ENCODE measurements around the gene PDS5B. TPM values are rescaled to one million over a fixed set of nuclear protein-coding genes. Genes with fewer than 3 reads are reported as not detected.

Gene PDS5B
- total and polyA plus RNA-seq, 2 of the 8 experiments (the other 6 are each of a cell fraction or from before 2014, with no cell fraction given) = 5.5 to 54.6 TPM

DNA sequence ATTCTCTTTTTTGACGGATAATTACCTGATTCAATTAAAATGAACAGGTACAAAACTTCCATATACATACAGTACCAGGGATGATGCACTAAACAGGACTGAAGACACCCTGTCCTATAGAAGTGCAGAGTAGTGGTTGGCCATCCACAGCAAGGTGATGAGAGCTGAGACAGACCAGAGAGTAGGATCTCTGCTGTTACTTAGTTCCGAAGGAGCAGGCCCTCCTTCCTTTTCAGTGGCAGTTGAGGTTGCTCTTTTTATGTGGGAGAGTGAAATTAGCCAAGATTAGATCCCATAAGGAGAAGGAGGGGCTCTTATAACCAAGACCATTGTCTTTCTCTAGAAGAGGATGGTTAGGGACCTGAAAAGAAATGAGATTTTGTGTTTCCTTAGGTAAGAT lies 4.0 kb downstream of the PDS5B start:
- no peak for FAIRE-seq
- no peak overlapping the region for H3K27ac ChIP-seq (ENCODE audit: low read depth, low read length)
- CTCF ChIA-PET (ENCODE audit: partially characterized antibody) = interaction anchor here (0.6 to 3.5 kb wide), 5 partner anchors 10 to 1198 kb away, joined by 3 to 18 read pairs (median 6); no protein-coding TSS in a partner anchor

More for the DNA sequence above, 4.0 kb downstream of the PDS5B start:
- Histone ChIP-seq H3K9ac (replicated peaks in 1 of 4; ENCODE audit: extremely low read depth in 1 of 4, low read depth in 3 of 4, low read length in 3 of 4) (no peak overlapping the region), H3K9me3 (ENCODE audit: insufficient read depth in 2 of 2, low read depth in 1 of 2, low read length in 1 of 2) (no peaks in the 10 kb centered on the region), H2BK120ac (replicated peaks; ENCODE audit: low read depth, low read length) (no peak overlapping the region), H3K23ac (ENCODE audit: insufficient read length) (no peak overlapping the region), H2AK5ac (ENCODE audit: low read depth, low read length) (no peak overlapping the region), H3K27me3 (replicated peaks in 1 of 4; ENCODE audit: control insufficient read depth in 3 of 4, extremely low read depth in 1 of 4, insufficient read depth in 3 of 4, low read length in 3 of 4) (no peaks in the 10 kb centered on the region), H3K4me2 (ENCODE audit: insufficient read depth in 1 of 2, low read depth in 2 of 2, low read length in 2 of 2) (no peak overlapping the region), H3K4me3 (ENCODE audit: extremely low read depth in 1 of 4, insufficient read depth in 2 of 4, low read depth in 3 of 4, low read length in 4 of 4) (no peak overlapping the region), H3K56ac (replicated peaks; ENCODE audit: insufficient read length, low read depth, low read length) (no peak overlapping the region), H2AFZ (ENCODE audit: low read length) (no peak overlapping the region), H3K23me2 (ENCODE audit: low read depth, low read length) (peaks cover 10% of the 10 kb centered on the region), H3K18ac (ENCODE audit: extremely low read depth, low read length) (no peak overlapping the region), H3K4me1 (replicated peaks in 1 of 4; ENCODE audit: control insufficient read depth in 3 of 4, insufficient read depth in 4 of 4, low read length in 3 of 4) (peaks cover 0 to 5% (median 2%) of the 10 kb centered on the region in 4 experiments; a peak in 1 of 7 replicates), H3K4ac (replicated peaks; ENCODE audit: insufficient read length, low read depth, low read length) (no peak overlapping the region), H3K14ac (ENCODE audit: insufficient read length) (no peak overlapping the region), H2BK5ac (ENCODE audit: low read depth, low read length) (no peak overlapping the region), H2BK15ac (ENCODE audit: low read length) (no peak overlapping the region), H3K36me3 (ENCODE audit: control insufficient read depth in 2 of 4, insufficient read depth in 4 of 4, low read length in 3 of 4) (no peaks in the 10 kb centered on the region), H3K79me1 (ENCODE audit: low read depth, low read length) (peaks cover 5% of the 10 kb centered on the region), H3K79me2 (ENCODE audit: control insufficient read depth in 1 of 2, insufficient read depth in 2 of 2, low read length in 2 of 2) (peaks cover 0 to 81% of the 10 kb centered on the region in 2 experiments), H4K8ac (ENCODE audit: extremely low read depth, insufficient read depth, low read length) (no peak overlapping the region), H2BK12ac (ENCODE audit: low read depth, low read length) (no peak overlapping the region), H4K91ac (replicated peaks; ENCODE audit: insufficient read length, low read length) (no peak overlapping the region), H2BK20ac (ENCODE audit: low read length) (no peak overlapping the region), H4K5ac (ENCODE audit: insufficient read length, low read depth, low read length) (no peak overlapping the region), H4K20me1 (replicated peaks in 1 of 2; ENCODE audit: control insufficient read depth in 1 of 2, insufficient read depth in 2 of 2, low read length in 2 of 2) (peaks cover 3 to 8% of the 10 kb centered on the region in 2 experiments)
- WGBS, 2 experiments (ENCODE audit: extremely low coverage in 1 of 2, insufficient coverage in 1 of 2, insufficient read length in 1 of 2, insufficient replicate concordance in 2 of 2, low coverage in 1 of 2, low lambda C conversion rate in 2 of 2, missing lambda C conversion rate in 1 of 2) = 58% methylated on average over 2 of the region's 2 CpGs; no CpG with 5 or more reads in 1 of the 2 experiments
- TF ChIP-seq CTBP2 (IDR thresholded peaks at IDR 0.05; ENCODE audit: borderline replicate concordance, insufficient read depth, insufficient read length, low read length) = no peak
- no peak for TF ChIP-seq CREB1 (IDR thresholded peaks at IDR 0.05)
- TF ChIP-seq CHD1 (IDR thresholded peaks at IDR 0.05; ENCODE audit: low read depth, low read length) = no peak
- TF ChIP-seq EP300 (IDR thresholded peaks at IDR 0.05; ENCODE audit: borderline replicate concordance in 1 of 2, low read depth in 2 of 2, low read length in 2 of 2) = no peak
- TF ChIP-seq, protein P1, sequence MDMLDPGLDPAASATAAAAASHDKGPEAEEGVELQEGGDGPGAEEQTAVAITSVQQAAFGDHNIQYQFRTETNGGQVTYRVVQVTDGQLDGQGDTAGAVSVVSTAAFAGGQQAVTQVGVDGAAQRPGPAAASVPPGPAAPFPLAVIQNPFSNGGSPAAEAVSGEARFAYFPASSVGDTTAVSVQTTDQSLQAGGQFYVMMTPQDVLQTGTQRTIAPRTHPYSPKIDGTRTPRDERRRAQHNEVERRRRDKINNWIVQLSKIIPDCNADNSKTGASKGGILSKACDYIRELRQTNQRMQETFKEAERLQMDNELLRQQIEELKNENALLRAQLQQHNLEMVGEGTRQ (IDR thresholded peaks at IDR 0.05; ENCODE audit: low read length) = no peak
- TF ChIP-seq SP2 (IDR thresholded peaks at IDR 0.05; ENCODE audit: low read length) = no peak
- no peak for TF ChIP-seq CHD2 (IDR thresholded peaks at IDR 0.05; ENCODE audit: low read length)
- no peak for TF ChIP-seq CEBPB (IDR thresholded peaks at IDR 0.05; ENCODE audit: low read depth, low read length)
- no peak for DNase-seq (ENCODE audit: low read depth in 1 of 2, low spot score in 2 of 2)
- POLR2A ChIA-PET (ENCODE audit: partially characterized antibody) = interaction anchor here (0.6 to 0.8 kb wide), 3 partner anchors 15 to 261 kb away, joined by 3 to 4 read pairs (median 4); no protein-coding TSS in a partner anchor

Data from H1 (cell line).